Muscle of back (tissue), 11 donors: ENCODE measurements around the gene SLC31A2. TPM values are rescaled to one million over a fixed set of nuclear protein-coding genes. Genes with fewer than 3 reads are reported as not detected.
"Not testable (repeated sequence)": the region's sequence is repeated elsewhere in the genome, so short reads cannot be mapped to it uniquely, and the experiment has no call there.

Experiments used
- DNase-seq, 3 donors: peaks; one replicate each; pipeline versions ENCODE4 v3.0.0 to v3.0.0-alpha.2; 2013
- polyA plus RNA-seq, 10 donors: library from polyadenylated mRNA; unstranded; fragments of 120-200 nt; gene quantifications; one replicate each; pipeline ENCODE4 v1.2.1, GENCODE V29; 2013; ENCODE audit not compliant: insufficient read length in 10 of 10

SLC31A2 gene
- polyA plus RNA-seq, 10 donors = 2.7 to 4.6 (median 3.4) TPM

DNA sequence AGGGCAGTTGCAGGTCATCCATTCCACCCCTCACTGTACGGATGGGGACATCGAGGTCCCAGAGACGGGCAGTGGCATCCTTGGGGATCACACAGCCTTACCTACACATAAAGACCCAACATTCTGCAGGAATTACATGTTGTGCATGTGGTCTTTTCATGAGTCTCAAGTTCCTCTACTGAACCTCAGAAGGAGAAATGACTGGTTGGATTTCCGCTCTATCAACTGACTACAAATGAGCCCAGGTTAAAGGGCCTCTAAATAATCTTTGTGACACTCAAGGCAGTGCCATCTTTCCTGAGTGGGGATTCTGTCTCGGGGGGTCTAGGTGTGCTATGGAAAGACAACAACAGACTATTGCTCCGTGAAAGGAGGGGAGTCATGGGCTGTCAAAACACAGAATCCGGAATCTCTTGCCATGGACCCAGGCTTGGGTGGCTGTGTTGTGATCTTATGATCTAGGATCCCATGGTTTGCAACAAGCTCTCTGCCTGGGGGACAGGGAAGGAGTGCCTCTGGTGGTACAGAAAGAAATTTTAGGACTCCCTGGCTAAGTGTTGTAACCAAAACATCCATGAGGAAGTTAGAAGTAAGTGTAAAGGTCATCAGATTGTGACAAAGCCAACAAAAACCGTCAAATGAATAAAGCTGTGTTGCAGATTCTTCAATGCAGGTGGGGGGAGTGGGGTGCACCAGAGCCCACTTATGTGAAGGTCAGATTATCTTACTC is 1.9 kb upstream of the SLC31A2 start:
- DNase-seq = no peak

DNA sequence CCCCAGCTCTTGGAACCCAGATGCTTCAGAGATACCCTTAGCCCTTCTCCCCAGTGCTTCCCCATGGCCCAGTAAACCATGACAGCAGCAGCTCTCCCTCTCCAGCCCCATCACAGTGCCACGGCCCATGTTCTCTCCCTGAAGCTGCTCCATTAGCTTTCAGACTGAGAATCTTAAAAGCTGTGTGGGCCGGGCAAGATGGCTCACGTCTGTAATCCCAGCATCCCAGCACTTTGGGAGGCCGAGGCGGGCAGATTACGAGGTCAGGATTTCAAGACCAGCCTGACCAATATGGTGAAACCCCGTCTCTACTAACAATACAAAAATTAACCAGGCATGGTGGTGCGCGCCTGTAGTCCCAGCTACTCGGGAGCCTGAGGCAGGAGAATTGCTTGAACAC is 1.2 kb upstream of the SLC31A2 start:
- not testable (repeated sequence) for DNase-seq

DNA sequence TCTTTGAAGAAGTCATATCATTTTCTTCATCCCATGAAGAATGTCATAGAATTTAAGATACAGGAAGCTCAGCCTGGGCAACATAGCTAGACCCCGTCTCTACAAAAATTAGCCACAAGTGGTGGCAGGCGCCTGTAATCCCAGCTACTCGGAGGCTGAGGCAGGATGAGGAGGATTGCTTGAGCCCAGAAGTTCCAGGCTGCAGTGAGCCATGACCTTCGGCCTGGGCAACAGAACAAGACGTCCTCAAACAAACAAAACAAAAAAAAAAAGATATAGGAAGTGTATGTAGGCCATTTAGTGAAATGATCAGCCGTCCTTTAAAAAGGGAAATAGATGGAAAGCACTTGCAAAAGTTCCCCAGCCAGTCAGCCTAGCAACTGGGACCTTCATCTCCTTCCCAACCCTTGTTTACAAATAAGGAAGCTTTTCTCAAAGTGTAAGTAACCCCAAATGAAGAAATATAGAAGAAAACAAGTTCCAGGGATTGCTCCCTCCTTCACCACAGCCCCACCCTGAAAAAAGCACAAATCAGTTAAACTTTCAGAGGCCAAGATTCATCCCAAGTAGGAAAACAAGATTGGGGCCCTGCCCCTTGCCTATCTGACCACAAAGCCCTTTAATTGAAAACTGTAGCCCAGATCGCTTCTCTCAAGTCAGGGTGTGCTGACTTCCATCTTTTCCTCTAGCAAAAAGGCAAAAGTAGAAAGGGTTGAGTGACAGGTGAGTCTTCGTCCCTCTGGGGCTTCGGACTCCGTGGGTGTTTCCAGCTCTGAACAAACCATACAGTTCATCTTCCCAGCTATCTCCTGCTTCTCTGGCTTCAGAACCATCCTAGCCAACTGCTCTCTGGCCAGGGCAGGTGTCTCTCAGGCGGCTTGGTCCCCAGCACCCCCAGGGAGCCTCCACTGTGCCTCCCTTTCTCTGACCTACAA is 1.2 kb downstream of the SLC31A2 start:
- peak in 1 of 3 donors; percentile 28 for DNase-seq

DNA sequence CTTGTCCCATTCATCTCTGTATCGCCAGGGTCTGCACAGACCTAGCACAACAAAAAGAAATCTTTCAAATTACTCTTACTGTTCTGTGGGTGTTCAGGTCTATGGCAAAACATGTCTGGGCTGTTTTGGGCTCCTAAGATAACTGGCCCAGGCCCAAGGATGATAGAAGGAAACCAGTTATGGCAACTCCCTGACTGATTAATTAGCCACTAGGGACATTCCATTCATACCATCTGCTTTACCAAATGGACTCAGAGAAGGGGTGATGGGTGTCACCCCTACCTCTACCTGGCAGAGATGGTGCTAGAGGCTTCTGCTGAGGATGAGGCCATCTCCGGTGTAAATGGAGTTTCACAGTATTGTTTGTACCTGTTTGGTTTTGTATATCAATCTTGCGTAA is 1.9 kb downstream of the SLC31A2 start:
- DNase-seq = no peak

DNA sequence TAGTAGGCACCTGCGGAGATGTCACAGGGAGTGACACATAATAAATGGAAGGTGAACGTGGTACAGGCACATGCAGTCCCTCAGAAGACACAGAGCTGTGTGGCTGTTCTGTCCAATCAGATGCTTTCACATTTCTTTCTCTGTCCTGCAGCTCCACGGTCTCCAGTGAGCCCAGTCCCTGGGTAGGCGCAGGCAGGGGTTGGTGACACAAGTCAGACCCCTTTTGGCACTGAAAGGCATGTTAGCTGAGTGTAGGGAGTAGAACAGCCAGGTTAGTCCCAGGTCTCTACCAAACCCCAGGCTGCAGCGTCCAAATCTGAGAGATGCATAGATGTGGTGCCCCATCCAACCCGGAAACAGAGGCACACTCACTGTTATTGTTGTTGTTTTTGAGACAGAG is 2.8 kb downstream of the SLC31A2 start:
- no peak for DNase-seq

DNA sequence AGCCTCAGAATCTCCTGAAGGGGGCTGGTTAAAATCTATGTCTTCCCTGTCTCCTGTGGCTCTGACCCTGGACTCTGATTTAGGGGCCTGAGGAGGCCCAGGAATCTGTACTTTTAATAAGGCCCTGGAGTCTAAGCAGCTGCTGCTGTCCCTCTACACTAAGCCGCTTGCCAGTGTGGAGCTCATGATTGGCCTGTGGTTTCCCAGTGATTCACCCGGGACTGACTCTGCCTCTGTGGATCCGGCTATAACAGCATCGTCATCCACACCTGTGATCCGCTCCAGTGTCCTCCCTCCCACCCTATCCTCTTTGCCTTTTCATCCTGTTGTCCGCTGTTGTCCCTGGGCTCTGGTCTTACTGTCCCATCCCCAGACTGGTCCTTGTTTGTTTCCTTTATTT is 3.7 kb downstream of the SLC31A2 start:
- peak; percentile 23 to 48 (median 23) for DNase-seq

DNA sequence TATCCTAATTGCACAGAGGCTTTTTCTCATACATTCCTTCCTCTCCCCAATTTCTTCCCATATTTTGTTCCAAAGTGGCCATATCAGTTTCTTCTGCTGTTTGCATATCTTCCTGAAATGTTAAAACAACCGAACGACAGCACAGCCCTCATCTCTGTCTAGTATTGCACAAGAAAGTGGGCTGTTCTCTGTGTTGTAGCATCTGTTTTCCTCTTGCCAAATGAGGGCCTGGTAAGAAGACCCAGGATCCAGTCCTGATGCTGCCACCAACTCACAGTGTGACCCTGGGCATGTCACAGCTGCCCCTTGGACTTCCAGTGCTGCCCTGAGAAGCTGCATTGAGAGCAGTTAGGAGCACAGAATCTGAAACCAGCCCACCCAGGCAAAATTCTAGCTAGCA is 4.1 kb downstream of the SLC31A2 start:
- no peak for DNase-seq

DNA sequence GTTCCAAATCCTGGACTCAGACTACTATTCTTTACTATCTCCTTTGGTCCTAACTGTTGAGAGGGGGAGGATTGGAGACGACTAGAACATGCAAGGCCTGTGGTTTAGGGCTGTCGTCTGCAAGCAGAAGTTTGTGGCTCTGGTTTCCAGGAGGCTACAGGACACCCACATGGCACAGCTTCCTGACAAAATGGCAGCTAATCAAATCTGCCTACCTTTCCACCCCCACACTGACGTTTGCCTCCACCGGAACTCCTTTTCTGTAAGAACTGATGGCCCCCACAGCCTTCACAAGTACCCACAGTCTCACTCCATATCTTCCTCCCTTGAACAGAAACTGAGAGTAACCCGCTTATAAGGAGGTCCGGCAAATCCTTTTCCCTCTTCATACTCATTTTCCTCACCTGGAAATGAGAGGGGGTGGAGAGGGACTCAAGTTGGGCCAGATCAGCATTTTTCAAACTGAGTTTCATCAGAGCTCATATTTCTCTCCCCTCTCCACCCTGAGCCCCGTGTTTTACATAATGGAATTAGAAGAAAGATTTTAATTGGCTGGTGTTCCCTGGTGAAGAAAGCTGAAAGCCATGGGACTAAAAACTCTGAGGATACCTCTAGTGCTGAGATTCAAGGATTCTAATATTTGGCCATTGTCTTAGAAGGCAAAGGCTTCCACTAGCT is 5.2 kb downstream of the SLC31A2 start:
- DNase-seq = no peak

DNA sequence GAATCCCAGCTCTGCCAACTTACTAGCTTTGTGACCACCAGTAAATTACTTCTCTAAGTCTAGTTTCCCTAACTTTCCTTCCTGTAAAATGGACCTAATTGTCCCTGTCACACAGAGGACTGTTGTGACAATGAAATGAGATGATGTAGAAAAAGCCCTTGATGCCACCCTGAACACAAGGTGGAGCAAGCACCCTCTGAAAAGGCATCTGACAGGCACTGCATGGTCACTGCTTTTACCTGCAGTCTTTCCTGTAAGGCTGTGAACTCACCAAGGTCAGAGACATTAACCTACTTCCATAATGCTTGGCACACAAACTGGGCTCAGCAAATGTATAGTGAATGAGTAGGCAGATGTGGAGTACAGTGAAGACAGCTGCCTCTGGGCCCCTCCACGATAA is 6.1 kb downstream of the SLC31A2 start:
- no peak for DNase-seq

DNA sequence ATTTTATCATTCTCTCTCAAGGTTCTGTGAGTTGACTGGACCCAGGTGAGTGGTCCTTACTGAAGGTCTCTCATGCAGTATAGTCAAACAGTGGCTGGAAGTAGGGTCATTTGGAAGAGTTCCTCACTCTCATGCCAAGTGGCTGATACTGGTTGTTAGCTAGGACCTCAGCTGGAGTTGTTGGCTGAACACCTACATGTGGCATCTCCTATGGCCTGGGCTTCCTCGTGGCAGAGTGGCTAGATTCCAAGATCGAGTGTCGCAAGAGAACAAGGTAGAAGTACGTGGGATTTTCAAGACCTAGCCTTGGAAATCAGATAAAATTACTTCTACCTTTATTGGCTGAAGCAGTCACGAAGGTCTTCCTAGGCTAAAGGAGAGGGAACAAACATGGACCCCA is 7.6 kb downstream of the SLC31A2 start:
- no peak for DNase-seq

DNA sequence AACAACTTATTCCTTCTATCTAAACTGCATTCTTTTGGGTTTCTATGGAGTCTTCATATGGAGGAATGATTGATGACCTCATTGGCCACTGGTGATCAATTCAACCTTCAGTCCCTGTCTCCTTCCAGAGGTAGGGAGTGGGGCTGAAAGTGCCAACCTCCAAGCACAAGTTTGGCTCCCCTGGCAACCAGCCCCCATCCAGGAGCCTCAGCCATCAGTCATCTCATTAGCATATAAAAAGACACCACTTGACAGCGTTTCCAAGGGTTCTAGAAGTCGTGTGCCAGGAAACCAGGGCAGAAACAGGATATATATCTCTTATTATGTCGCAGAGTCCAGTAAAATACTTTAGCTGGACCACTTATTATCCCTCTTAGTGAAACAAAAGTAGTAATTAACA is 9.8 kb downstream of the SLC31A2 start:
- no peak for DNase-seq

DNA sequence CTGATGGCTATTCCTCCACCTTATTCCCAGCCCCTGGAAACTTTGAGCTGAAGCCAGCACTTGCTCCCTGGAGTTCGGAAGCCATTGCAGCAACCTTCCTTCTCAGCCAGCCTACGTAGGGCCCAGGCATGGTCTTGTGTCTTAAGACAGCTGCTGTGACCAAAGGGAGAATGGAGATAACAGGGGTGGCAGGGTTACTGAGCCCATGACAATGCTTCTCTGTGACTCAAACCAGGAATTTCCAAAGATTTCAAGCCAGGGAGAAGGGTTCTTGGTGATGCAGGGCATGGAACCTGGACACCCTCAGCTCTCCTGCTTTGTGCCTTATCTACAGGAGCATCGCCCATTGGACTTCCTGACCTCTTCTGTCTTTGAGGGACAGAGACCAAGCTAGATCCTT is 12.2 kb downstream of the SLC31A2 start:
- DNase-seq = no peak

DNA sequence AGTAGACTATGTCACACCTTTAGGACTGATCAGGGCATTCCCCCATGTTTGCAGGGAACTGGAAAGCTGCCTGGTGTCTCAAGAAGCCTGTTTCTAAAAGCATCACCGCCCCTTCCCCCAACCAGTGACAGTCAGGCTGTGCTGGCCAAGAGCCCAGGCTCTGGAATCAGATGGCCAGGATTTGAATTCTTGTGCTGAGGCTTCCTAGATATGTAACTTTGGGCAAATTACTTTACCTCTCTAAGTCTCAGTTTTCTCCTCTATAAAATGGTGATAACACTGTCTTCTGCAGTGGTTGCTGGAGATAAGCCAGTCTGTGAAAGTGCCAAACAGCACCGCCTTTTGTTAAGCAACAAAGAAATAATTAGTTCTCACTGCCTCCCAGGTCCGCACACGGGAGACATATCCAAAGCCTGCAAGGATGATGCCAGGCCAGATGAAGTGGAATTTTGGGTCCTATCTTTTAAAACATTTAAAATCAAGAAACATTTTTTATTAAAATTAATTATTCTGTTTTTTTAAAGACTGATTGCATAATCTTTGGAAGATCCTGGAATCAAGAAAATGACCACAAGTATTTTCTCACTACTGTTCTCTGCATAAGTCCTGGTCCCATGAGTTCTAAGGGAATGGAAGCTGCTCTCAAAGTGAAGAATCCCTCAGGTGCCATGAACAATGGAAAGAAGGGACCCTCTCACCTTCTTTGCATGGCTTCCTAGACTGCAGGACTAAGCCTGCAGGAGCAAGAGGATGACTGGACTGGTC is 13.9 kb downstream of the SLC31A2 start:
- peak in 1 of 3 donors; percentile 9 for DNase-seq

DNA sequence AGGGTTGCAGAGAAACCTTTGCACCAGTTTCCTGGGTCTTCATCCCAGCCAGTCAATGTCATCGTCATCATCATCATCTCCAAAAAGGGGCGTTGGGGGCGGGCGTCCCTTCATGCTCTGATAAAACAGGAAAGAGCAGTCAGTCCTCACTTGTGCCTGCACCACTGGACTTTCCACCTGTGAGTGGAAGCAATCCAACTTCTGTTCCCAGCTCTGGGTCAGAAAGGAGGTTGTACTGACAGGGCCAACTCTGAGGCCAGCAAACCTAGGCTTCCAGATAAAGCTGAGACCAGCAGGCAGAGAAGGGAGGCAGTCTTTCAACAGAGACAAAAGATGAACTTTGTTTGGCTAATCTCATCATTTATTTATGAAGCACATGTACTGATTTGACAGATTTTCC is 15.2 kb downstream of the SLC31A2 start:
- no peak for DNase-seq

DNA sequence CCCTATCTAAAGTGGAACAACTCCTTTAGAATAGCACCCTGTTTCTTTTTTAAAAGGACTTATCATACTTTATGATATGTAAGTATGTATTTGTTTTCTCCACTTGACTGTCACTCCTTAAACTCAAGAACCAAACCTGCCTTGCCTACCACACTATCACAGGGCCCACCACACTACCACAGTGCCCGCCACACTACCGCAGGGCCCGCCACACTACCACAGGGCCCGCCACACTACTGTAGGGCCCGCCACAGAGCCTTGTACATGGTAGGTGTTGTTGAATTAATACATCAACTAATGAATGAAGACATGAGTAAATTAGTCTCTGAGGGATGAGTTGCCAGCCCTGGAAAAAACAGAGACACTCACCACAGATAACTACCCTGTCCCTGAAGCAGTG is 18.0 kb downstream of the SLC31A2 start:
- no peak for DNase-seq

DNA sequence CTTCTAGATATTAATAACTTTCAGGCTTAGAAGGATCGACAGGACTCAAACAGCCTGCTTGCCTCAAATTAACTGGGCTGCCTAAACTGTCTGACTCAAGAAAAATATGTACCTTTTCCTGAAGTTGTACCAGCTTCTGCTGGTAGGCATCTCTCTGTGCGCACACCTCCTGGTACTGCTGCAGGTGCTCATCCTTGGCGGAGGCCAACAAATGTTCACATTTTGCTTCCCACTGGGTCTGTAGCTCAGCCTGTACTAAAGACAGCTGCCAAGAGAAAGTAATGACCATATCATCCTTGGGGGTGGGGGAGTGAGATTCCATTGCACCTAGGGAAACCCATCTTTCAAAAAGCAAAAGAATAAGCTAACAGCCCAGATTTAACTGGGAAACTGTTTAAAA is 22.5 kb downstream of the SLC31A2 start:
- DNase-seq = no peak

DNA sequence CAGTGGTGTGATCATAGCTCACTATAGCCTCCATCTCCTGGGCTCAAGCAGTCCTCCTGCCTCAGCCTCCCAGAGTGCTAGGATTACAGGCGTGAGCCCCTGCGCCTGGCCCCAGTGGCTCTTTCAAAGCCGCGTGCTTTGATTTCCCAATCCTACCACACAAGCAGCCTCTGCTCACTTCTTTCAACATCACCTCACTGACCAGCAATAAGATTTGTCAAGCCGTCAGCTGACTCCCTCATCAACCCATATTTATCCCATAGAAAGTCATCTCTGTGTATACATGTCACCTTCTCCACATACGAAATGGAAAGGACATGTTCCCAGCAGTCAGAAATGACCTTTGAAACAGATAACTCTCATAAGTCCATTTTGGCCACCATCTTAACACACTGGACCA is 26.0 kb downstream of the SLC31A2 start:
- DNase-seq = no peak

DNA sequence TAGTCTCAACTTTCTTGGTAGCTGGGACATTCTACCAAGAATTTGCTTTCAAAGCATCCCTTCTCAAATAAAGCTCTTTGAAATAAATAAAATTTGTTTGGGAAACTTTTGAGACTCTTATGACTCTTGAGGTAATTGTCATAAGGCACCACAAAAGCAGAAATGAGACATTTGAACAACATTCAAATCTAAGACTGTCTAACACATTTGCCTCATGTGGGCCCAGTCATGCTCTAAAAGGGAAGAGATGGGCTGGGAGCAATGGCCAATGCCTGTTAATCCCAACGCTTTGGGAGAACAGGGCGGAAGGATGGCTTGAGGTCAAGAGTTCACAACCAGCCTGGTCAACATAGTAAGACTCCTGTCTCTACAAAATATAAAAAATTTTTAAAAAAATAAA is 26.4 kb downstream of the SLC31A2 start:
- no peak for DNase-seq

DNA sequence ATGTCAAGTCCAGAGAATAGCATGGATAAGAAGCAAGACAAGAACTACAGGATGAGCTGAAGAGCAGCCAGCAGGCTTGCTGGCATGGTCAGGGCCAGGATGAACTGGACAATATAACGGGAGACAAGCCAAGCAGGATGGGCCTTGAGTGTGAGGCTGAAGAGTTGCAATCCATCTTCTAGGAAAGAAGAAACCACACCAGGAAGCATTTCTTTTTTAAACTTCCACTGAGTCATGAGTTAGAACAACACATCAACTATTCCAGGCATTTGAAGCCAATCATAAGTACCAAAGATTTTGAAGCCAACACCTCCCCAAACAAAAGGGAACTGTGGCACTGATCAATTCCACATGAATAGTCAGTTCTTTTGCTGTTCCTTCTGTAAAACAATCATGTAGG is 27.3 kb downstream of the SLC31A2 start:
- DNase-seq = no peak

DNA sequence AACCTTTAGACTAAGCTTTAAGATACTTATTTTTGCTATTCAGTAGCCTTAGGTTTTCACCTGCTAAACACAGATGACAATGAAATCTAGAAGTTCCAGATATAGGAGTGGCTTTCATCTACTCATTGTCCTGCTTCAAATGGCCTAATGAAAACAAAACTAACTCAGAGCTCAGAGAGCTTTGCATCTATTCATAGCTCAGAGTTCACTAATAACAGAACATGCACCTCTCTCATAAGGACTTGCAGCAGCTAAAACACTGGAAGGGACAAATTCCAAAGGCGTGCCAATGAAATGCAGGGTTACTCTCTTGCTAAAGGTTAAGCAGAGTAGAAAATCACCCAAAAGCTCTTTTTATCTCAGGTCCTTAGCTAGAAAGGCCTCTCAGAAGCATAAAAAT is 29.0 kb downstream of the SLC31A2 start:
- DNase-seq = no peak

DNA sequence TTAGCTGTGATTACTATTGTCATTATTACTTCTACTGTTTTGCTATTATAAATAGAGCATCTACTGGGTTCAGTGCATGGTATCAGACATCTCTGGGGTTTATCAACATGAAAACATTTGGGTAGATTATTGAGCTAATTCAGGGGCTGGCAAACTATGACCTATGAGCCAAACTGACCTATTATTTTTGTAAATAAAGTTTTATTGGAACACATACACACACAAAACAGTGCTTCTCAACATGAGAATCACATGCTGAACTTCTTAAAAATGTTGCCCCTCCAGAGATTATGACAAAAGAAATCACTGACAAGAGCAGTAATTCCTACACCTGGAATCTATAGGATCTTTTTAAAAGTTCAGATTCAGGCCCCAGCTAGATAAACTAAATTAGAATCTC is 30.4 kb downstream of the SLC31A2 start:
- DNase-seq = no peak

DNA sequence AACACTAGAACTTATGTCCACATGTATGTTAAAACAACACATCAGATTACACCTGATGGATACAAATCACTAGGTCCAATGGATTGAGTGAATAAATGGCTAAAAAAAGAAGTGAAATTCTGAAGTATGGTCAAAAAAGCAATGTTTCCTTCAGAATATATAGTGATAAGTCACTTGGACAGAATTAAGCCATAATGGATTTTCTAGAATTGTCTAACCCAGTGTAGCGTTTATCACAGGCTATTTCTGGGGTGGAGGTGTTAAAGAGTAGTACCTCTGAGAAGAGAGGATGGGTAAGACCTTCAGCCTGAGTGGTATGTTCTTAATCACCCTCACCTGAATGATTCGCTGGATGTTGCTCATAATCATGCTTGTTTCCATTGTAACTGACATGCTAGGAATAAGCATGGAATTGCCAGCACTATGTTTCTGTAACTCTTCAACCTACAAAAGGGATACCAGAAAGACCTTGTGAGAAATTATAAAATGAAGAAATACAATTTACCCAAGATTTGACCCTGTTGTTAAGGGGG is 33.2 kb downstream of the SLC31A2 start:
- DNase-seq = no peak
